ENCODE results near the gene KCNH5.

DNA sequence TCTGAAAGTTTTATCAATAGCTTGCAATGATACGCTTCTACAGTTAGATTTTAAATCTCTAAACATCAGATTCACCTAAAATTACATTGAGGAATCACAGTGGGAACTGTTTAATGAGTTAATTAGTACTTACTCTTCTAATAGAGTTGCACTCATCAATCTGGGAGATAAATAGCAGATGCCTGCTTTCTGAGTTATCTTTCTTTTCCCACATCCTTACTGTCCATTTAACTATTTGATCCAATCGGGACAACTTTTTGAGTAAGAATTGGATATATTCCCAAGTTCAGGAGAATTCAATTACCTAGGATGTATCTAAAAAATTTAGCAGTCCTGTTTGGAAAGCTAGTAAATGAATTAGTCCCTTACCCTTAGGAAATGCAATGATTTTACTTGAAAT, 162.3 kb downstream of the KCNH5 start:
- TF ChIP-seq, protein P1, sequence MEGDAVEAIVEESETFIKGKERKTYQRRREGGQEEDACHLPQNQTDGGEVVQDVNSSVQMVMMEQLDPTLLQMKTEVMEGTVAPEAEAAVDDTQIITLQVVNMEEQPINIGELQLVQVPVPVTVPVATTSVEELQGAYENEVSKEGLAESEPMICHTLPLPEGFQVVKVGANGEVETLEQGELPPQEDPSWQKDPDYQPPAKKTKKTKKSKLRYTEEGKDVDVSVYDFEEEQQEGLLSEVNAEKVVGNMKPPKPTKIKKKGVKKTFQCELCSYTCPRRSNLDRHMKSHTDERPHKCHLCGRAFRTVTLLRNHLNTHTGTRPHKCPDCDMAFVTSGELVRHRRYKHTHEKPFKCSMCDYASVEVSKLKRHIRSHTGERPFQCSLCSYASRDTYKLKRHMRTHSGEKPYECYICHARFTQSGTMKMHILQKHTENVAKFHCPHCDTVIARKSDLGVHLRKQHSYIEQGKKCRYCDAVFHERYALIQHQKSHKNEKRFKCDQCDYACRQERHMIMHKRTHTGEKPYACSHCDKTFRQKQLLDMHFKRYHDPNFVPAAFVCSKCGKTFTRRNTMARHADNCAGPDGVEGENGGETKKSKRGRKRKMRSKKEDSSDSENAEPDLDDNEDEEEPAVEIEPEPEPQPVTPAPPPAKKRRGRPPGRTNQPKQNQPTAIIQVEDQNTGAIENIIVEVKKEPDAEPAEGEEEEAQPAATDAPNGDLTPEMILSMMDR (conservative IDR thresholded peaks at IDR 0.05; ENCODE audit: low read length): no peak
- no peak for TF ChIP-seq EZH2phosphoT487 (IDR thresholded peaks at IDR 0.05; ENCODE audit: borderline replicate concordance, low read depth, low read length)

All from OCI-LY7 (cell line).